ENCODE measurements around the gene FREY1.

Gene FREY1

DNA sequence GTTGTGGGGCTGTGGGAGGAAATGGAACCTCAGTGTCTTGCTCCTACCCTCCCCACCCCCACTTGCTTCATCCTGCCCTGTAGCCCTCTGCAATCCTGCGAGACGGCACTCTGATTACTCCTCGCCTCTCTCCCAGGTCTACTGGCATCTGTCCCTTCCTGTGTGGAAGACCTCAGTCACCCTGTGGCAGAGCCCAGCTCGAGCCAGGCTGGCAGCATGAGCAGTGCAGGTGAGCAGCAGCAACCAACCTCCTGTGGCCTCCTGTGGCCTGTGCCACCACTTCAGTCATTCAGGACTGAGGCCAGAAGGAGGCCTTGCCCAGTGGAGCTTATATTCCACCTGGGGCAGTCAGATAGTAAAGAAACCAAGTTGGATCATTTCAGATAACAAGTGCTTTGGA lies 36.4 kb downstream of the FREY1 start:
- H3K4me3 ChIP-seq (ENCODE audit: low read length), result no peak overlapping the region
- DNase-seq (ENCODE audit: low read depth), result no peak
- TF ChIP-seq CTCF (IDR thresholded peaks at IDR 0.05; ENCODE audit: insufficient read depth, low read depth, low read length, missing control alignments), result no peak

GRCh38 chr11:45869551-45869950 lies 37.5 kb downstream of the FREY1 start:
- DNase-seq (ENCODE audit: low read depth), result no peak
- H3K4me3 ChIP-seq (ENCODE audit: low read length), result no peak overlapping the region
- no peak for TF ChIP-seq CTCF (IDR thresholded peaks at IDR 0.05; ENCODE audit: insufficient read depth, low read depth, low read length, missing control alignments)

DNA sequence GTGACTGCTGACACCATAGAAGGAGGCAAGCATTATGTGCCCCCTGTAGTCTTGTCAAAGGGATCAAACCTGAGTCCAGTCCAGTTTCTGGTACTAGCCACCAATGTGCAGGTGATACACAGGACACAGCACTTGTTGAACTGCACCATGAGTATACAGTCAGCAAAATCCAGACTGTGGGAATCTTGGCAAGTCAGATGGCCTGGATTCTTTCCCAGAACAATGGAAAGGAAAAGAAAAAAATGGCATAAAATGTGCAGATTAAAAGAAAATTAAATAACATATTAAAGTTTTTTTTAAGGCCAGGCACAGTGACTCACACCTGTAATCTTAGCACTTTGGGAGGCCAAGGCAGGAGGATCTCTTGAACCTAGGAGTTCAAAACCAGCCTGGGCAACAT lies 43.0 kb downstream of the FREY1 start:
- no peak for TF ChIP-seq CTCF (IDR thresholded peaks at IDR 0.05; ENCODE audit: insufficient read depth, low read depth, low read length, missing control alignments)
- no peak for DNase-seq (ENCODE audit: low read depth)
- H3K4me3 ChIP-seq (ENCODE audit: low read length), result no peak overlapping the region

DNA sequence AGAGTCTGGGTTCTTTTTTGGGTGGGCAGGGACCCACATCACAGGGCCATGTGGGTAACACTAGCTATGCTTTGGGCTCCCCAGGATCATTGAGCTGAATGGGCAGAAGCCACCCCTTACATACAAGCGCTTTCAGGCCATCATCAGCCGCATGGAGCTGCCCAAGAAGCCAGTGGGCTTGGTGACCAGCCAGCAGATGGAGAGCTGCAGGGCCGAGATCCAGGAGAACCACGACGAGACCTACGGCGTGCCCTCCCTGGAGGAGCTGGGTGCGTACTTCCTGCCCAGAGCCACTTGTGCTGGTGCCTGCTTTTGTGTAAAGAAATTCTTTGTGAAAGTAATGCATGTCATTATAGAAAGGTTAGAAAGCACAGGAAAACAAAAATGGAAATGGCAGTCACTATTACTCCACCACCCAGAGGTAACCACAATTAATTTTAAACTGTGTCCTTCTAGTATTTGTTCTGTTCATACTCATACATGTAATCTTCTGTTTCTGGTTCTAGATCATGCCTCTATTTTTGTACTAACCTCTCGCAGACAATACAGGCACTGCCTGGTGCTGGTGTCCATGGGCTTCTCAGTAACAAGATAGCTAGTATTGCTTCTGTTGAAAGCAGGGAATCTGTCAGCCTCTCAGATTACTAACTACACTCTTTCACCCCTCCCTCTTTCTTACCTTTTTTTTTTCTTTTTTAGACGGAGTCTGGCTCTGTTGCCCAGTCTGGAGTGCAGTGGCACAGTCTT lies 46.1 kb downstream of the FREY1 start:
- no peak for DNase-seq (ENCODE audit: low read depth)
- H3K4me3 ChIP-seq (ENCODE audit: low read length), result no peak overlapping the region
- no peak for TF ChIP-seq CTCF (IDR thresholded peaks at IDR 0.05; ENCODE audit: insufficient read depth, low read depth, low read length, missing control alignments)

- no peak overlapping the region for H3K4me3 ChIP-seq (ENCODE audit: low read length)
- no peak for TF ChIP-seq CTCF (IDR thresholded peaks at IDR 0.05; ENCODE audit: insufficient read depth, low read depth, low read length, missing control alignments)
- DNase-seq (ENCODE audit: low read depth), result no peak
Observed at GRCh38 chr11:45860348-45860747, 46.7 kb downstream of the FREY1 start.

- no peak for TF ChIP-seq CTCF (IDR thresholded peaks at IDR 0.05; ENCODE audit: insufficient read depth, low read depth, low read length, missing control alignments)
- peak; percentile 90 for DNase-seq (ENCODE audit: low read depth)
- no peak overlapping the region for H3K4me3 ChIP-seq (ENCODE audit: low read length)
Observed at GRCh38 chr11:45859661-45860140, 47.4 kb downstream of the FREY1 start.
